ENCODE data around the gene SLC15A3. TPM values are rescaled to one million over a fixed set of nuclear protein-coding genes. Genes with fewer than 3 reads are reported as not detected.
A peak's percentile ranks its signal among the peaks of the same experiment; 100 is the strongest.

SLC15A3 gene
- total RNA-seq, 1 experiment from 2014 or later: 10.2 TPM

GRCh38 chr11:60933416-60934123 lies 18.4 kb downstream of the SLC15A3 start (continued):
- no peak for TF ChIP-seq ZNF281 (CRISPR knock-in tag; IDR thresholded peaks at IDR 0.05)
- TF ChIP-seq USF2 (CRISPR knock-in tag; IDR thresholded peaks at IDR 0.05): no peak
- TF ChIP-seq ZNF138 (CRISPR knock-in tag; conservative IDR thresholded peaks at IDR 0.05): no peak
- TF ChIP-seq CTCF (IDR thresholded peaks at IDR 0.05): no peak
- no peak for TF ChIP-seq RELA (CRISPR knock-in tag; IDR thresholded peaks at IDR 0.05; ENCODE audit: borderline replicate concordance)
- no peak for TF ChIP-seq RORB (CRISPR knock-in tag; IDR thresholded peaks at IDR 0.05)
- TF ChIP-seq JAZF1 (CRISPR knock-in tag; IDR thresholded peaks at IDR 0.05): no peak

GRCh38 chr11:60932605-60933356 lies 19.2 kb downstream of the SLC15A3 start:
- POLR2A ChIA-PET: no interaction called here
- no peak for DNase-seq (ENCODE audit: low spot score)
- ATAC-seq: peak; percentile 43
- CTCF ChIA-PET: interaction anchor here (0.8 to 1.3 kb wide), 2 partner anchors 33 kb away, joined by 3 to 5 read pairs; no protein-coding TSS in a partner anchor
- Mint-ChIP-seq H3K9me3 (no peaks in the 10 kb centered on the region), H3K27ac (no peak overlapping the region), H3K27me3 (ENCODE audit: low read depth) (no peaks in the 10 kb centered on the region), H3K4me3 (no peak overlapping the region), H3K36me3 (peaks cover 18% of the 10 kb centered on the region), H3K4me1 (no peaks in the 10 kb centered on the region)
- no peak for TF ChIP-seq IRF2 (CRISPR knock-in tag; IDR thresholded peaks at IDR 0.05; ENCODE audit: borderline replicate concordance, low read depth)
- no peak for TF ChIP-seq NFE2L1 (CRISPR knock-in tag; IDR thresholded peaks at IDR 0.05)
- TF ChIP-seq FOXK1 (CRISPR knock-in tag; IDR thresholded peaks at IDR 0.05): no peak
- no peak for TF ChIP-seq E2F4 (CRISPR knock-in tag; IDR thresholded peaks at IDR 0.05; ENCODE audit: borderline replicate concordance, low read depth)
- TF ChIP-seq FOXJ3 (CRISPR knock-in tag; IDR thresholded peaks at IDR 0.05; ENCODE audit: borderline replicate concordance): no peak
- no peak for TF ChIP-seq SOX15 (CRISPR knock-in tag; IDR thresholded peaks at IDR 0.05)
- TF ChIP-seq IRF1 (CRISPR knock-in tag; IDR thresholded peaks at IDR 0.05): no peak
- no peak for TF ChIP-seq SP1 (CRISPR knock-in tag; conservative IDR thresholded peaks at IDR 0.05)
- TF ChIP-seq ZNF281 (CRISPR knock-in tag; IDR thresholded peaks at IDR 0.05): no peak
- no peak for TF ChIP-seq FOXP1 (CRISPR knock-in tag; IDR thresholded peaks at IDR 0.05; ENCODE audit: borderline replicate concordance)
- no peak for TF ChIP-seq PRDM15 (CRISPR knock-in tag; IDR thresholded peaks at IDR 0.05)
- no peak for TF ChIP-seq JUN (CRISPR knock-in tag; IDR thresholded peaks at IDR 0.05)
- no peak for TF ChIP-seq CBFB (CRISPR knock-in tag; IDR thresholded peaks at IDR 0.05; ENCODE audit: low read depth)
- no peak for TF ChIP-seq TEAD4 (CRISPR knock-in tag; IDR thresholded peaks at IDR 0.05)
- no peak for TF ChIP-seq KAT7 (CRISPR knock-in tag; IDR thresholded peaks at IDR 0.05; ENCODE audit: borderline replicate concordance)
- no peak for TF ChIP-seq ZNF138 (CRISPR knock-in tag; conservative IDR thresholded peaks at IDR 0.05)
